GM19099 (cell line): ENCODE measurements around the gene CCDC40.

Source experiments
- POLR2A ChIP-seq: IDR thresholded peaks from 3 replicates; pipeline ENCODE4 v1.6.1; 2011; ENCODE audit warnings: low read depth; ENCODE audit not compliant: insufficient read length; ENCODE audit errors: extremely low read depth

The CCDC40 gene

DNA sequence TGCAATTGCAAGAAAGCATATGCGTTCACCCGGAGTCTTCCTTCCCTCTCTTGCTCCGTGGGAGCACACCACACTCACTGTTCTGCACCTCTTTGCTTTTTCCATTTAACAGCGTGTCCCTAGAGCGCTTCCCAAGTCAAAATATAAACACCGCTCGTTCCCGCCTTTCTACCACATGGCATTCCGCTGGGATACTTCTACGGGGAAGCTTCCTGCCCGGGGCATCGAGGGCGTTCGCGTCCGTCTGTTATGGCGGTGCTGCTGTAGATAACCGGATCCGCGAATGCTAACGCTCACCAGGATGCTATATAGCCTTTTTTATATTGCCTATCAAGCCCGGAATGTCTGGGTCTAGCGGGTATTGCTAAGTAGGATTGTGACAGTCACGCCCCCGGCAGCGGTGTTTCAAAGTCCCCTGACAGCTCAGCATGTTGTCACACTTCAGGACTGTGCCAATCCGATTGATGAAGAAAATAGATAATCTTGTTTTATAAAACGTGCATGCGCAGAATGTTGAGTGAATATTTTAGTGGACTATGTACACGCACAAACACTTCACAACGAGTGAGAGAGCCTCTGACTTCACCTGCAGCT, 31.0 kb downstream of the CCDC40 start:
- no peak for TF ChIP-seq POLR2A

DNA sequence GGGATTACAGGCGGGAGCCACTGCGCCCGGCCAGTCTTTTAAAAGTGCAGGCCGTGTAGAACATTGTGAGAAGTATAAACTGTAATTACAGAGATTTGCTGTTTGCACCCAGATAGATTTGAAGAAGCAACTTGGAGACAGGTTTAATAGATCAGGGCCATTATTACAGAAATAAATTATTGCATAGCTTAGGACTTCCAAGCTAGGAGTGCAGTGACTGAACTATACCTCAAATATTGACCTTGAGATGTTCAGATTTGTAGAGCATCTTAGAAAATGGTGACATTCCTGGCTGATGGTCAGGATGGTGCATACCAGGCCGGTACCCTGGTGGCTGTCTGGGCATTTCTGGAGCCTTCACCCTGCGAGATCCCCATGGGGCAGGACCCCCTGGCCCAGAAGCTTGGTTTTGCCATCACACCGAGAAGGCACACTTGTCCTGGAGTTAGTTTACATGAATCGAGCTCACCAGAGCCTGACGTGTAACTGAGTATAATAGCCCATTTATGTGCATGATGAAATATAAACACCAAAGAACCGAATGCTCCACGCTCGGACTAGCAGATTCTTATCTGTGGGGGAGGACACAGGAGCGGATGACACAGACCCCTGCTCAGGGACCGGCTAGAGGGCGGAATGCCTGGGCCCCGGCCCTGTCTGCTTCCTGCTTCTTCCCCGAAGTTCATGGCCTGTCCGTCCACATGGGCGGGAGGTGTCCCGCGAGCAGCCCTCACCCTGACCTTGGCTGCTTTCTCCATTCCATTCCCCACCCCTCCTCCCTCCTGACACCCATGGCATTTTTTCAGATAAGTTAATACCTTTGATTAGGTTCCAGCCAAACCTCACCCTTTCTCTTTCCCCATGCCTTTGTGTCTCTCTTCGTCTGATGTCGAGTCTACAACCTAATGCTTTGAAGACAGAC, 32.1 kb downstream of the CCDC40 start:
- no peak for TF ChIP-seq POLR2A

DNA sequence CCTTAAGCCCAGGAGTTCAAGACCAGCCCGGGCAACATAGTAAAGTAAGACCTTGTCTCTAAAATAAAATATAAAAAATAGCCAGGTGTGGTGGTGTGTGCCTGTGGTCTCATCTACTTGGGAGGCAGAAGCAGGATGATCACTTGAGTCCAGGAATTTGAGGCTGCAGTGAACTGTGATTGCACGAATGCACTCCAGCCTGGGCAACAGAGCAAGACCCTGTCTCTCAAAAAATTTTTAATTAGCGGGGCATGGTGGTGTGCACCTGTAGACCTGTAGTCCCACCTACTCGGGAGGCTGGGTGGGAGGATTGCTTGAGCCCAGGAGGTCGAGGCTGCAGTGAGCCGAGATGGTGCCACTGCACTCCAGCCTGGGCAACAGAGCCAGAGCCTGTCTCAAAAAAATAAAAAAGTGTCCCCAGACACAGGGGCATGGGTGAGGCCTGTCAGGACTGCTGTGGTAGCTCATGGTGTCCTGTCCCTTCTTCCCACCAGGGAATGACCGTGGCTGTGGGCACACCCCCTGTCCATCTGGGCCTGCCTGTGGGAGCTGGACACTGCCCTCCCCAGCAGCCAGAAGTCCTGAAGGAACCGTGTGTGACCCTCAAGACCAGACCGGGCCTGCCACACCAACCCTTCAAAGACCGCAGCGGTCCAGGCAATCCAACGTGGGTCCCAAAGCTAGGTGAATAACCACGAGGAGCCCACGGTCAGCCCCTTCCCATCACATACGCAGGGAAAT, 34.1 kb downstream of the CCDC40 start:
- TF ChIP-seq POLR2A = no peak

DNA sequence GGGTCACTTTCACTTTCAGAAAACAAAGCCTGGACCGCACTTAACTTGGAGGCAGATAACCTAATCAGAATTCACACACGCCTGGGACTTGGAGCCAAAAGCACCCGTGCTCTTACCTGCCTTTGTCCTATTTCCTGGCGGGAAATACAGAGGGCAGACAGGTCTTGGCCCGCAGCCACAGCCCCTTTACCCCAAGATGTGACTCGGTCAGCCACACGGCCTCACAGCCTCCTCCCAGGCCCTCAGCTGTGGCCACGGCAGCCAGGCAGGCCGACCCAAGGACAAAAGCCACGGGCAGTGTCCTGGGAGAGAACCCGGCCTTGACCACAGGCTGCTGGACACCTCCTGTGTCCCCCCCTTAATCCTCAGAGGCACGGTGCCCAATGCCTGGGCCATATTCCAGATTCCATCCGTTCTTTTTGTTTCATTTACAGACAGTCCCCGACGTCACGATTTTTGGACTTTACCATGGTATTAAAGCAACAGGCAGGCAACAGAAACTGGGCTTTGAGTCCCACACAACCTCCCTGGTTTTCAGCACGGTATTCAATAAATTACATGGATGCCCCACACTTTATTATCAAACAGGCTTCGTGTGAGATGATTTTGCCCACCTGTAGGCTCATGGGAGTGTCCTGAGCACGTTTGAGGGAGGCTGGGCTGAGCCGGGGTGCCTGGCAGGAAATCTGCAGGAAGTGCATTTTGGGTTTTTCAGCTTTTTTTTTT, 34.8 kb downstream of the CCDC40 start:
- TF ChIP-seq POLR2A = no peak

DNA sequence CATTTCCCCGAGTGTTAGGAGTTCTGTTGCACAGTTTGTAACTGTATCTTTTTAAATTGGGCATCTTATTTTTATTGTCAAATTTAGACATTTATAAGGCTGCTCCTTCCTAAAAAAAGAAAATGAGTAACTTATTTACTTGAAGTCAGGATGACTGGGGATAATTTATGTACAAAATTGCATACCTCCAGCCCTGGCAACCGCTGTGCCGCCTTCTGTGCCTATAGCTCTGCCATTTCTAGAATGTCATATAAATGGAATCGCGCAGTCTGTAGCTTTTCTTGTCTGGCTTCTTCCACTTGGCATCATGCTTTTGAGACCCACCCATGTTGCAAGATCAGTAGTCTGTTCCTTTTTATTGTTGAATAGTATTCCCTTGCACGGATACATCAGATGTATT, 36.0 kb downstream of the CCDC40 start:
- no peak for TF ChIP-seq POLR2A

DNA sequence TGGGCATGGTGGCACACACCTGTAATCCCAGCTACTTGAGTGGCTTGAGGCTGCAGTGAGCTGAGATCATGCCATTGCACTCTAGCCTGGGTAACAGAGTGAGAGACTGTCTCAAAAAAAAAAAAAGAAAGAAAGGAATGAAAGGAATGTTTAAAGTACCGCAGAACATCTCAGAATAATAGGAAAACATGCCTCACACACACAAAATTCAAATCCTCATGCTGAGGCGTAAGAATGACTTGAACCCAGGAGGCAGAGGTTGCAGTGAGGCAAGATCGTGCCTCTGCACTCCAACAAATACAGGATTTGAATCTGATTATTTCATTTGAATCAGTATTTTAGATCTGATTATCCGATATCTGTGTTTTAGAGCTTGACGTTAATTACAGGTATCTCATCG, 43.6 kb downstream of the CCDC40 start:
- TF ChIP-seq POLR2A = no peak

DNA sequence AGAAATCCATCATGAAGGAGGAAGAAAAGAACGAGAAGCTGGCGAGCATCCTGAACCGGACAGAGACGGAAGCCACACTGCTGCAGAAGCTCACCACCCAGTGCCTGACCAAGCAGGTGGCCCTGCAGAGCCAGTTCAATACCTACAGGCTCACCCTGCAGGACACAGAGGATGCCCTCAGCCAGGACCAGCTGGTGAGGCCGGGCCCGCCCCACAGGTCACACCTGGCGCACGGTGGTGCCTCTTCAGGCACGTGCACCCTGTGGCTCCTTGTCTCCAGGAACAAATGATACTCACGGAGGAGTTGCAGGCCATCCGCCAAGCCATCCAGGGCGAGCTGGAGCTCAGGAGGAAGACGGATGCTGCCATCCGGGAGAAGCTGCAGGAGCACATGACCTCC, 45.2 kb downstream of the CCDC40 start:
- no peak for TF ChIP-seq POLR2A

DNA sequence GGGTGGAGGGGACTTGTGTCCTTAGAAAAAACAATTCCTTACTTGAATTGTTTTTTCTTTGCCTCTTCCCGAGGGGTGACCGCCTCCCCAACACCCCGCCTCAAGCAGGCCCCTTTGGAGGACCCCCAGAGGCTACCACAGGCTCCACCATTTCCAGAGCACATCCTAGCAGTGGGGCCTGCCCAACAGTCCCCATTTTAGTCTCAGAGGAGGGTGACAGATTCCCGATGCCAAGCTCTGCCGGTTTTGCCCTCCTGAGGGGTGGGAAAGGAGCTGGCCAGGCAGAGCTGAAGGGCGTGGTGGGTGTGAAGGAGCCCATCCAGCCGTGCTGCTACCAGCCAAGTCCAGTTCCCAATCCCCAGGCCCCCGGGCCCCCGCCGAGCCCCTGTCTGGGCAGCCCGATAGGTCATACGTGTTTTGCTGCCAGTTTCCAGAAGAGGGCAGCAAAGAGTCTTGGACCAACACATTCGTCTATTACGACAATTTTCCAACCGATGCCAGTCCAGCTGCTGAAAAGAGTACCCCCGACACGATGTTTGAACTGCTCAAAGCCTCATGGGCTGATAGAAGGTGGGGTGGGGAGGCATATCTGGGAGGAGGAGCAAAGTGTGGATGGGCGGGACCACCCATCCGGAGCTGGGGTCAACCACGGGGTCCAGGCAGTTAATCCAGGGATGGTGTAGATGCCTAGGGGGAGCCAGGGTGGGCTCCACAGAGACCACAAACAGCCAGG, 46.1 kb downstream of the CCDC40 start:
- TF ChIP-seq POLR2A = no peak

DNA sequence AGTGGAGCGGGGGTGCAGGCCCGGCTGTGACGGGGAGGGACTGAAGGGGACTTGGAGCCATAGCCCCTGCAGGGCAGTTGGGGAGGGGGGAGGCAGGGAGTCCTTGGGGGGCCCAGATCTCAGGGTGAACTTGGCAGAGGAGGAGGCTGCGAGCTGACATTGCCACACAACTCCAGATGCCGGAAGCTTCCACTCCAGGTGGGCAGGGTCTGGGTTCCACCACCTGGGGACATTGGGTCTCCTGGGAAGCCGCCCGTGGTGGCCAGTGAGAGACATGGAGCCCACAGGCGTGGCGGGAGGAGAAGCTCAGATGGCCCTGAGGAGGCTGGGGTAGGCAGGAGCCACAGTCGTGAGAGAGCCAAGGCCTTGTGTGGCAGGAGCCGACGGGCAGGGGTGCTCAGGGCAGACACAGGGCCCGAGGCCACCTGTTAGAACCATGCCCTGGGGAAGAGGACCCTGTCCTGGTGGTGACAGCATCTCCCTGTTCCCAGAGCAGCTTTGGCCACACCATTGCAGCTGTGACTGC, 46.8 kb downstream of the CCDC40 start:
- TF ChIP-seq POLR2A = no peak

DNA sequence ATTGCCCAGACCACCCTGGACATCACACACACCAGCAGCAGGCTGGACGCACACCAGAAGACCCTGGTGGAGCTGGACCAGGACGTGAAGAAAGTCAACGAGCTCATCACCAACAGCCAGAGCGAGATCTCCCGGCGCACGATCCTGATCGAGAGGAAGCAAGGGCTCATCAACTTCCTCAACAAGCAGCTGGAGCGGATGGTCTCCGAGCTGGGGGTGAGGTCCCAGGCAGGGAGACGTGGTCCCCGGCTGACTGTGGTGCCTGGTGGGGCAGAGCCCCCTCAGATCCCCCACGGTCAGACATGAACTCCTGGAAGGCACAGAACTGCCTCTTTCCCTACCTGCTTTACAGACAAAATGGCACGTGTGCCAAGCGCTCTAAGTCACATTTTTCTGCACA, 48.3 kb downstream of the CCDC40 start:
- TF ChIP-seq POLR2A = no peak

DNA sequence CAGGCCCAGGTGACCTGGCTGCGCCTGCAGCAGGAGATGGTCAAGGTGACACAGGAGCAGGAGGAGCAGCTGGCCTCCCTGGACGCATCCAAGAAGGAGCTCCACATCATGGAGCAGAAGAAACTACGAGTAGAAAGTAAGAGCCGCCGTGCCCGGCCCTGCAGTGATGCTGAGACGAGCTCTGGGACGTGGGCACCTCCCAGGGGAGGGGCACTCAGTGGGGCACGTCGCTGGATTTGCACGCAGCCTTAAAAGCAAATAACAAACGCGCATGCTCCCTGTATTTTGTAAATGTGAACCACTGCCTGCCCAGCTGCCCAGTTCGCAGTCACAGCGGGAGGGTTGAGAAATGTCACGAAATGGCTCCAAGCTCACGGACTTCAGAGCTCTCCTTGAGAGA, 49.6 kb downstream of the CCDC40 start:
- no peak for TF ChIP-seq POLR2A

DNA sequence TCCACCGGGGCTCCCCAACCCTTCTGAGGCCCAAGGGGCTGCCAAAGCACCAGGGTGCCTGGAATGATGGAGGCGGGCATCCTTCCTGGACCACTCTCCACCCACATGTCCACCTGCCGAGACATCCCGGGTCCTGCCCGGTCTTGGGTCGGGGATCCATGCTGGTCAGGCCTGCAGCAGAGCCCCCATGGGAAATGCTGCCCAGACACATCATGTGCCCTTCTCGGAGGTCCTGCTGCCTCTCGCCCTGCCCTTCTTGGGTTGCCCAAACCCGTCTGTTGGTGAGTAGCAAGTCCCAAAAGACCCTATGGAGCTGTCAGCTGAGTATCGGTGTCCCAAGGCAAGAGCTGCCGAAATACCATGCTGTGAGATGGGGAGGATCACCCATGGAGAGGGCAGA, 50.2 kb downstream of the CCDC40 start:
- no peak for TF ChIP-seq POLR2A

DNA sequence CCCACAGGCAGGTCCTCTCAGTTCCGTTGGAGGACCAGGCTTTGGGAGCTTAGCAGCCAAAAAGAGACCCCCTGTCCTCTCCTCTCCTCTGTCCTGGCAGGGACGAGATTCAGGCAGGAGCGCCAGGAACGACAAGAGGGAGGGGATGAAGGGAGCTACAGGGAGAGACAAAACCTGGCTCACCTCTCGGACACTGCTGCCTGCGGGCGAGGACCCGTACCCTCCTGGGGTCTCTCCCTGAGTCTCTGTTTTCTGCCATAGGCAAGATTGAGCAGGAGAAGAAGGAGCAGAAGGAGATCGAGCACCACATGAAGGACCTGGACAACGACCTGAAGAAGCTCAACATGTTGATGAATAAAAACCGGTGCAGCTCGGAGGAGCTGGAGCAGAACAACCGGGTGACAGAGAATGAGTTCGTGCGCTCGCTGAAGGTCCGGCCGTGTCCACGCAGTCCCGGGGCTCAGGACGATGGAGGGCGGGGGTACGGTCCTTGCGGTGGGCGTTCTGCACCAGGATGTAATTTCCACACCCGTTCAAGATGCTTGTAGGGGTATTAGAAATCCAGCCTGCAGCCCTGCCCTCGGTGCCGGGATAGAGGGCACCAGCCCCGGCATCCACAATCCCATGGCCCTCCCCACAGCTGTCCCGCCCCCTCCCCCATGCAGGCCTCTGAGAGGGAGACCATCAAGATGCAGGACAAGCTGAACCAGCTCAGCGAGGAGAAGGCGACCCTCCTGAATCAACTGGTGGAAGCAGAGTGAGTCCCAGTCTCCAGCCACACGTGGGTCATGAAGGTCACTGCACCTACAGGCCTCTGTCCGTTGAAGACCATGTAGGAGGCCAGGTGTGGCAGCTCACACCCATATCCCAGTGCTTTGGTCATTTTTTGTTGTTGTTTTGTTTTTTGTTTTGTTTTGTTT, 51.2 kb downstream of the CCDC40 start:
- no peak for TF ChIP-seq POLR2A

DNA sequence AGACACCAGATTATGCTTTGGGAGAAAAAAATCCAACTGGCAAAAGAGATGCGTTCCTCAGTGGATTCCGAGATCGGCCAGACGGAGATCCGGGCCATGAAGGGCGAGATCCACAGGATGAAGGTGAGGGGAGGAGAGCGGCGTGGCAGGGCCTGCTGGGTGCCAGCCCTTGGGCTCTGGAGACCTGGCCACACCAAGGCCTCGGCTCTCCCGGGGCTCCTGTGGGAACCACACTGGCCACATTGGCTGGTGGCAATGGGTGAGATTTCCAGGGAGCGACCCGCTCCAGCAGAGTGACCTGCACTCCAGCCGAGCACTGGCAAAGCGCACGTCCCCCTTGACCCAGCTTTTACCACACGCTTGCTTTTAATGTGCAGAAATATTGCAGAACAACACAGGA, 53.3 kb downstream of the CCDC40 start:
- no peak for TF ChIP-seq POLR2A

DNA sequence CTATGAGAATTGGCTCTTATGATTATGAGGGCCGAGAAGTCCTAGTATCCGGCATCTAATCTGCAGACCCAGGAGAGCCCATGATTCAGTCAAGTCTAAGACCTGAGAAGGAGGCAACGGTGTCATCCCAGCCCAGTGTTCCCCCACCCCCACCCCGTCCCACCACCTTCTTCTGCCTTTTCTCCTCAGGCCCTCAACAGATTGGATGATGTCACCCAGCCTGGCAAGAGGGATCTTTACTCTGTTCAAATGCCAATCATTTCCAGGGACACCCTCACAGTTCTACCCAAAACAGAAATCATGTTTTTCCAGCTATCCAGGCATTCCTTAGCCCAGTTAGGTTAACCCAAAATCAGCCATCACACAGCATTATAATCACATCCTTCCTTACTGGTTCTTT, 54.9 kb downstream of the CCDC40 start:
- no peak for TF ChIP-seq POLR2A
